Measurements from ENCODE around the gene TMEM255A. TPM values are rescaled to one million over a fixed set of nuclear protein-coding genes. Genes with fewer than 3 reads are reported as not detected.

The TMEM255A gene
- total and polyA plus RNA-seq, 12 donors = 0.09 to 1.3 (median 0.30) TPM; not detected in 1

- H3K4me1 ChIP-seq = peaks cover 0 to 8% (median 0%) of the 10 kb centered on the region in 9 donors
- no peak overlapping the region for H3K27ac ChIP-seq
- intact Hi-C loops (cut with DNase I) = no loop called here
- no peak overlapping the region for H3K4me3 ChIP-seq
- TF ChIP-seq, protein P1, sequence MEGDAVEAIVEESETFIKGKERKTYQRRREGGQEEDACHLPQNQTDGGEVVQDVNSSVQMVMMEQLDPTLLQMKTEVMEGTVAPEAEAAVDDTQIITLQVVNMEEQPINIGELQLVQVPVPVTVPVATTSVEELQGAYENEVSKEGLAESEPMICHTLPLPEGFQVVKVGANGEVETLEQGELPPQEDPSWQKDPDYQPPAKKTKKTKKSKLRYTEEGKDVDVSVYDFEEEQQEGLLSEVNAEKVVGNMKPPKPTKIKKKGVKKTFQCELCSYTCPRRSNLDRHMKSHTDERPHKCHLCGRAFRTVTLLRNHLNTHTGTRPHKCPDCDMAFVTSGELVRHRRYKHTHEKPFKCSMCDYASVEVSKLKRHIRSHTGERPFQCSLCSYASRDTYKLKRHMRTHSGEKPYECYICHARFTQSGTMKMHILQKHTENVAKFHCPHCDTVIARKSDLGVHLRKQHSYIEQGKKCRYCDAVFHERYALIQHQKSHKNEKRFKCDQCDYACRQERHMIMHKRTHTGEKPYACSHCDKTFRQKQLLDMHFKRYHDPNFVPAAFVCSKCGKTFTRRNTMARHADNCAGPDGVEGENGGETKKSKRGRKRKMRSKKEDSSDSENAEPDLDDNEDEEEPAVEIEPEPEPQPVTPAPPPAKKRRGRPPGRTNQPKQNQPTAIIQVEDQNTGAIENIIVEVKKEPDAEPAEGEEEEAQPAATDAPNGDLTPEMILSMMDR (IDR thresholded peaks at IDR 0.05) = no peak
- no peaks in the 10 kb centered on the region for H3K9me3 ChIP-seq
- WGBS, 2 donors = 57 to 67% methylated on average over 2 of the region's 2 CpGs
- no peaks in the 10 kb centered on the region for H3K36me3 ChIP-seq
- DNase-seq (no peak), ATAC-seq (no peak)
- H3K27me3 ChIP-seq = peaks cover 0 to 44% (median 8%) of the 10 kb centered on the region in 7 donors
Measured at GRCh38 chrX:120301497-120301896, 9.8 kb downstream of the TMEM255A start.

DNA sequence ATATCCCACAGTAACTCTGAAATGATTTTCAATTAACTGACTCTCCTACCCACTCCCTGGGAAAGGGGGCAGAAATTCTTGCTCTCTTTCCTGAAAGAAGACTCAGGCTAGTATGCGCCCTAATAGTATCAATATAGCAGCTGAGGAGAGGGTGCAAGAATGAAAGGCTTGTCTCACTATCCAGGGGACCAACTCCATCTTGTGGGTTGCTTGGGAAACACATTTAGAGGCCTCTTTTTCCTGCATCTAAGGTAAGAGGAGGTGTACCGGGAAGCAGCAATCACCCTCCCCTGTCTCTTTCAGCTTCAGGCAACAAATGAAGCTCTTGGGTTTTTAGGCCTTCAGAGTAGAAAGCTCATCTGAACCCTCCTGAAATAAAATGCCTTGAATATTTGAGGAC is 11.3 kb downstream of the TMEM255A start:
- Histone ChIP-seq H3K4me3 (no peak overlapping the region), H3K27me3 (peaks cover 0 to 31% (median 5%) of the 10 kb centered on the region in 7 donors), H3K4me1 (peaks cover 0 to 8% (median 0%) of the 10 kb centered on the region in 9 donors), H3K9me3 (no peaks in the 10 kb centered on the region), H3K36me3 (no peaks in the 10 kb centered on the region), H3K27ac (no peak overlapping the region)
- TF ChIP-seq, protein P1 (IDR thresholded peaks at IDR 0.05) = peak in 4 of 9 donors; percentile 23 to 49 (median 38)
- intact Hi-C loops (cut with DNase I) = no loop called here
- DNase-seq (no peak), ATAC-seq (no peak)
- WGBS, 2 donors = 56 to 67% methylated on average over 2 of the region's 2 CpGs

DNA sequence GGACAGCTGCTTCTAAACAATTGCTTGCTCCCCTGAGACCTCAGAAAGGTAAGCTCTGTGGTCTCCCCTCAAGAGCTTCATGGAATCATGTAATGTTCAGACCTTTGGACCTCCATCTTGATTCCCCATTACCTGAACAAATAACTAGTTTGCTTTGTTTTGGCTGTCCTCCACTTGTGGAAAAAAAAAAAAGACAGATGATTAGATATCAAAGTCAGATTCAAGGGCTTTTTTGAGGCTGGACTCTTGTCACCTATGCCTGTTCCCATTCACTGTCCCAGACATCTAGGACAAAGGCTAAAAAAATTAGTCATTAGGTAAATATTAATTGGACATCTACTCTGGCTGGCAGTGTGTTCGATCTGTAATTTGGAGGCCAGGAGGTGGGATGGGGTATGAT is 13.3 kb downstream of the TMEM255A start:
- TF ChIP-seq, protein P1 (IDR thresholded peaks at IDR 0.05) = no peak
- Histone ChIP-seq H3K4me3 (no peak overlapping the region), H3K4me1 (peaks cover 0 to 6% (median 0%) of the 10 kb centered on the region in 9 donors), H3K27me3 (peaks cover 0 to 11% (median 0%) of the 10 kb centered on the region in 7 donors), H3K9me3 (no peaks in the 10 kb centered on the region), H3K36me3 (no peaks in the 10 kb centered on the region), H3K27ac (no peak overlapping the region)
- DNase-seq = no peak
- ATAC-seq = no peak
- intact Hi-C loops (cut with DNase I) = no loop called here
- 89 to 93% methylated on average over 1 of the region's 1 CpG for WGBS, 2 donors

DNA sequence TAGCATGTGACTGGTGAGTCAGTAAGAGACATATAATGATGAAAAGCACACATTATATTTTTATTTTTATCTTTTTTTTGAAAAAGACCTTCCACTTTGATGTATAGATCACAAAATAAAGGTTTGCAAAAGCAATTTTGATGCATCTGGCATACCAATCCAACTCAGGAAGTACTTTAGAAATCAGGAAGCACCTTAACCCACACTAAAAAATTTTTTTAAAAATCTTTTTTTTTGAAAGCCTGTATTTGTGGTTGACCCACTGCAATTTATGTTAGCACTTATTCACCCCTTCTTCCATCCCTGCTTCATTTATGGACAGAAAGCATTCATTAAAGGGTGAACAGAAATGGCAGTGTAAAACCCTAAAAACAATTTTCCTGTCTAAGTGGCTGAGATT is 16.6 kb downstream of the TMEM255A start:
- Histone ChIP-seq H3K4me3 (no peak overlapping the region), H3K27me3 (no peaks in the 10 kb centered on the region), H3K9me3 (no peaks in the 10 kb centered on the region), H3K36me3 (no peaks in the 10 kb centered on the region), H3K4me1 (no peaks in the 10 kb centered on the region), H3K27ac (no peak overlapping the region)
- ATAC-seq (no peak), DNase-seq (no peak)
- TF ChIP-seq, protein P1 (IDR thresholded peaks at IDR 0.05) = no peak
- intact Hi-C loops (cut with DNase I) = no loop called here
